ENCODE results near the gene FSHR. TPM values are rescaled to one million over a fixed set of nuclear protein-coding genes. Genes with fewer than 3 reads are reported as not detected.

FSHR gene
- total and polyA plus RNA-seq, 2 experiments from 2014 or later, result not detected

DNA sequence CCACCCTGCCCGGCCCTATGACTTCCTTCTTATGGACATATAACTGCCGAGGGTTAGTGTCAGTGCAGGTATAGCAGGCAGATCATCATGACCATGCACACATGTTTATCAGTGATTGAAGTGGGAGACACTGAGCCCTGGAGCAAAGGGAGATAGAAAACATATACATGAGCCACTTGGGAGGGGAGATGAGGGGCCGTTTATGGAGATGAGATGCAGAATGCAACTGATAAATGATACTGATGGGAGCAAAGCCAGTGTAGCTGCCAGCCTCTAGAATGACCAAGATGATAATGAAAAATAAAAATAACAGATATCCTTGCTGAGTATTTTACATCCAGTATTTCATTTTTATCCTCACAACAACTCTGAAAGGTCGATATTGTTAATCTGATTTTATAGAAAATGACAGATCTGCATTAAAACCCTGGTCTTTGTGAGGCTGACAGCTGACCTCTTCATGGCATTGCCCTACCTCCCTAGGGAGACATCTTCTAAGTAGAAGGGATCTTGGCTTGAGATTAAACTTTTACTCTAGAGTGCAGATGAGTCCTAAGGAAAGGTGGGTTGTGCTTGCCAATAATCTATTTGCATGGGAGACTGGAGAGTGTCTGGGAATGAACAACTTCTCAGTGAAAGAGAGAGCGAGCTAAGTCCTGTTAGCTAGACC lies 220.4 kb downstream of the FSHR start:
- no peak overlapping the region for H3K4me3 Mint-ChIP-seq

More for the DNA sequence above, 220.4 kb downstream of the FSHR start:
- Histone ChIP-seq H3K36me3 (ENCODE audit: insufficient read depth) (no peaks in the 10 kb centered on the region), H3K9me2 (ENCODE audit: insufficient read depth) (no peaks in the 10 kb centered on the region), H3K4me1 (ENCODE audit: insufficient read depth) (peaks cover 2% of the 10 kb centered on the region; the same call in 1 of the 2 replicates), H4K20me1 (replicated peaks; ENCODE audit: insufficient read depth) (no peaks in the 10 kb centered on the region), H3K4me3 (no peak overlapping the region), H3K27me3 (ENCODE audit: insufficient read depth) (no peaks in the 10 kb centered on the region), H3K79me2 (replicated peaks; ENCODE audit: insufficient read depth) (no peaks in the 10 kb centered on the region), H3F3A (replicated peaks; ENCODE audit: low read depth) (no peaks in the 10 kb centered on the region), H2AFZ (no peak overlapping the region), H3K27ac (ENCODE audit: low read depth) (no peak overlapping the region), H3K4me2 (no peak overlapping the region)
- H3K4me1 Mint-ChIP-seq, result peaks cover 4% of the 10 kb centered on the region; the same call in 2 of the 3 replicates
- H3K27ac Mint-ChIP-seq, result no peak overlapping the region
- no peaks in the 10 kb centered on the region for H3K36me3 Mint-ChIP-seq (ENCODE audit: low read depth)
- no peak for ATAC-seq
- H3K27me3 Mint-ChIP-seq (ENCODE audit: insufficient read depth, low read depth, poor library complexity), result no peaks in the 10 kb centered on the region
- H3K9me3 Mint-ChIP-seq, result no peaks in the 10 kb centered on the region; the same call in 2 of the 3 replicates
- TF ChIP-seq STAT1 (IDR thresholded peaks at IDR 0.05; ENCODE audit: unreplicated experiment) (no peak), EZH2 (IDR thresholded peaks at IDR 0.05; ENCODE audit: low read depth, unreplicated experiment) (no peak), ZNF331 (CRISPR knock-in tag; IDR thresholded peaks at IDR 0.05; ENCODE audit: low read depth) (no peak), JUNB (IDR thresholded peaks at IDR 0.05; ENCODE audit: unreplicated experiment) (no peak), EZH2phosphoT487 (IDR thresholded peaks at IDR 0.05; ENCODE audit: unreplicated experiment) (no peak), NANOG (IDR thresholded peaks at IDR 0.05; ENCODE audit: borderline replicate concordance) (no peak), CREB1 (CRISPR knock-in tag; IDR thresholded peaks at IDR 0.05; ENCODE audit: low read depth) (no peak), POLR2AphosphoS5 (IDR thresholded peaks at IDR 0.05; ENCODE audit: low read depth) (no peak), ZNF114 (CRISPR knock-in tag; IDR thresholded peaks at IDR 0.05) (no peak)
- TF ChIP-seq, protein P1, sequence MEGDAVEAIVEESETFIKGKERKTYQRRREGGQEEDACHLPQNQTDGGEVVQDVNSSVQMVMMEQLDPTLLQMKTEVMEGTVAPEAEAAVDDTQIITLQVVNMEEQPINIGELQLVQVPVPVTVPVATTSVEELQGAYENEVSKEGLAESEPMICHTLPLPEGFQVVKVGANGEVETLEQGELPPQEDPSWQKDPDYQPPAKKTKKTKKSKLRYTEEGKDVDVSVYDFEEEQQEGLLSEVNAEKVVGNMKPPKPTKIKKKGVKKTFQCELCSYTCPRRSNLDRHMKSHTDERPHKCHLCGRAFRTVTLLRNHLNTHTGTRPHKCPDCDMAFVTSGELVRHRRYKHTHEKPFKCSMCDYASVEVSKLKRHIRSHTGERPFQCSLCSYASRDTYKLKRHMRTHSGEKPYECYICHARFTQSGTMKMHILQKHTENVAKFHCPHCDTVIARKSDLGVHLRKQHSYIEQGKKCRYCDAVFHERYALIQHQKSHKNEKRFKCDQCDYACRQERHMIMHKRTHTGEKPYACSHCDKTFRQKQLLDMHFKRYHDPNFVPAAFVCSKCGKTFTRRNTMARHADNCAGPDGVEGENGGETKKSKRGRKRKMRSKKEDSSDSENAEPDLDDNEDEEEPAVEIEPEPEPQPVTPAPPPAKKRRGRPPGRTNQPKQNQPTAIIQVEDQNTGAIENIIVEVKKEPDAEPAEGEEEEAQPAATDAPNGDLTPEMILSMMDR (conservative IDR thresholded peaks at IDR 0.05; ENCODE audit: low read depth in 2 of 2), result no peak
- TF ChIP-seq, protein P2, sequence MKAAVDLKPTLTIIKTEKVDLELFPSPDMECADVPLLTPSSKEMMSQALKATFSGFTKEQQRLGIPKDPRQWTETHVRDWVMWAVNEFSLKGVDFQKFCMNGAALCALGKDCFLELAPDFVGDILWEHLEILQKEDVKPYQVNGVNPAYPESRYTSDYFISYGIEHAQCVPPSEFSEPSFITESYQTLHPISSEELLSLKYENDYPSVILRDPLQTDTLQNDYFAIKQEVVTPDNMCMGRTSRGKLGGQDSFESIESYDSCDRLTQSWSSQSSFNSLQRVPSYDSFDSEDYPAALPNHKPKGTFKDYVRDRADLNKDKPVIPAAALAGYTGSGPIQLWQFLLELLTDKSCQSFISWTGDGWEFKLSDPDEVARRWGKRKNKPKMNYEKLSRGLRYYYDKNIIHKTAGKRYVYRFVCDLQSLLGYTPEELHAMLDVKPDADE (IDR thresholded peaks at IDR 0.05), result no peak
- TF ChIP-seq, protein P3, sequence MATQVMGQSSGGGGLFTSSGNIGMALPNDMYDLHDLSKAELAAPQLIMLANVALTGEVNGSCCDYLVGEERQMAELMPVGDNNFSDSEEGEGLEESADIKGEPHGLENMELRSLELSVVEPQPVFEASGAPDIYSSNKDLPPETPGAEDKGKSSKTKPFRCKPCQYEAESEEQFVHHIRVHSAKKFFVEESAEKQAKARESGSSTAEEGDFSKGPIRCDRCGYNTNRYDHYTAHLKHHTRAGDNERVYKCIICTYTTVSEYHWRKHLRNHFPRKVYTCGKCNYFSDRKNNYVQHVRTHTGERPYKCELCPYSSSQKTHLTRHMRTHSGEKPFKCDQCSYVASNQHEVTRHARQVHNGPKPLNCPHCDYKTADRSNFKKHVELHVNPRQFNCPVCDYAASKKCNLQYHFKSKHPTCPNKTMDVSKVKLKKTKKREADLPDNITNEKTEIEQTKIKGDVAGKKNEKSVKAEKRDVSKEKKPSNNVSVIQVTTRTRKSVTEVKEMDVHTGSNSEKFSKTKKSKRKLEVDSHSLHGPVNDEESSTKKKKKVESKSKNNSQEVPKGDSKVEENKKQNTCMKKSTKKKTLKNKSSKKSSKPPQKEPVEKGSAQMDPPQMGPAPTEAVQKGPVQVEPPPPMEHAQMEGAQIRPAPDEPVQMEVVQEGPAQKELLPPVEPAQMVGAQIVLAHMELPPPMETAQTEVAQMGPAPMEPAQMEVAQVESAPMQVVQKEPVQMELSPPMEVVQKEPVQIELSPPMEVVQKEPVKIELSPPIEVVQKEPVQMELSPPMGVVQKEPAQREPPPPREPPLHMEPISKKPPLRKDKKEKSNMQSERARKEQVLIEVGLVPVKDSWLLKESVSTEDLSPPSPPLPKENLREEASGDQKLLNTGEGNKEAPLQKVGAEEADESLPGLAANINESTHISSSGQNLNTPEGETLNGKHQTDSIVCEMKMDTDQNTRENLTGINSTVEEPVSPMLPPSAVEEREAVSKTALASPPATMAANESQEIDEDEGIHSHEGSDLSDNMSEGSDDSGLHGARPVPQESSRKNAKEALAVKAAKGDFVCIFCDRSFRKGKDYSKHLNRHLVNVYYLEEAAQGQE (IDR thresholded peaks at IDR 0.05; ENCODE audit: unreplicated experiment), result no peak
- TF ChIP-seq, protein P4, sequence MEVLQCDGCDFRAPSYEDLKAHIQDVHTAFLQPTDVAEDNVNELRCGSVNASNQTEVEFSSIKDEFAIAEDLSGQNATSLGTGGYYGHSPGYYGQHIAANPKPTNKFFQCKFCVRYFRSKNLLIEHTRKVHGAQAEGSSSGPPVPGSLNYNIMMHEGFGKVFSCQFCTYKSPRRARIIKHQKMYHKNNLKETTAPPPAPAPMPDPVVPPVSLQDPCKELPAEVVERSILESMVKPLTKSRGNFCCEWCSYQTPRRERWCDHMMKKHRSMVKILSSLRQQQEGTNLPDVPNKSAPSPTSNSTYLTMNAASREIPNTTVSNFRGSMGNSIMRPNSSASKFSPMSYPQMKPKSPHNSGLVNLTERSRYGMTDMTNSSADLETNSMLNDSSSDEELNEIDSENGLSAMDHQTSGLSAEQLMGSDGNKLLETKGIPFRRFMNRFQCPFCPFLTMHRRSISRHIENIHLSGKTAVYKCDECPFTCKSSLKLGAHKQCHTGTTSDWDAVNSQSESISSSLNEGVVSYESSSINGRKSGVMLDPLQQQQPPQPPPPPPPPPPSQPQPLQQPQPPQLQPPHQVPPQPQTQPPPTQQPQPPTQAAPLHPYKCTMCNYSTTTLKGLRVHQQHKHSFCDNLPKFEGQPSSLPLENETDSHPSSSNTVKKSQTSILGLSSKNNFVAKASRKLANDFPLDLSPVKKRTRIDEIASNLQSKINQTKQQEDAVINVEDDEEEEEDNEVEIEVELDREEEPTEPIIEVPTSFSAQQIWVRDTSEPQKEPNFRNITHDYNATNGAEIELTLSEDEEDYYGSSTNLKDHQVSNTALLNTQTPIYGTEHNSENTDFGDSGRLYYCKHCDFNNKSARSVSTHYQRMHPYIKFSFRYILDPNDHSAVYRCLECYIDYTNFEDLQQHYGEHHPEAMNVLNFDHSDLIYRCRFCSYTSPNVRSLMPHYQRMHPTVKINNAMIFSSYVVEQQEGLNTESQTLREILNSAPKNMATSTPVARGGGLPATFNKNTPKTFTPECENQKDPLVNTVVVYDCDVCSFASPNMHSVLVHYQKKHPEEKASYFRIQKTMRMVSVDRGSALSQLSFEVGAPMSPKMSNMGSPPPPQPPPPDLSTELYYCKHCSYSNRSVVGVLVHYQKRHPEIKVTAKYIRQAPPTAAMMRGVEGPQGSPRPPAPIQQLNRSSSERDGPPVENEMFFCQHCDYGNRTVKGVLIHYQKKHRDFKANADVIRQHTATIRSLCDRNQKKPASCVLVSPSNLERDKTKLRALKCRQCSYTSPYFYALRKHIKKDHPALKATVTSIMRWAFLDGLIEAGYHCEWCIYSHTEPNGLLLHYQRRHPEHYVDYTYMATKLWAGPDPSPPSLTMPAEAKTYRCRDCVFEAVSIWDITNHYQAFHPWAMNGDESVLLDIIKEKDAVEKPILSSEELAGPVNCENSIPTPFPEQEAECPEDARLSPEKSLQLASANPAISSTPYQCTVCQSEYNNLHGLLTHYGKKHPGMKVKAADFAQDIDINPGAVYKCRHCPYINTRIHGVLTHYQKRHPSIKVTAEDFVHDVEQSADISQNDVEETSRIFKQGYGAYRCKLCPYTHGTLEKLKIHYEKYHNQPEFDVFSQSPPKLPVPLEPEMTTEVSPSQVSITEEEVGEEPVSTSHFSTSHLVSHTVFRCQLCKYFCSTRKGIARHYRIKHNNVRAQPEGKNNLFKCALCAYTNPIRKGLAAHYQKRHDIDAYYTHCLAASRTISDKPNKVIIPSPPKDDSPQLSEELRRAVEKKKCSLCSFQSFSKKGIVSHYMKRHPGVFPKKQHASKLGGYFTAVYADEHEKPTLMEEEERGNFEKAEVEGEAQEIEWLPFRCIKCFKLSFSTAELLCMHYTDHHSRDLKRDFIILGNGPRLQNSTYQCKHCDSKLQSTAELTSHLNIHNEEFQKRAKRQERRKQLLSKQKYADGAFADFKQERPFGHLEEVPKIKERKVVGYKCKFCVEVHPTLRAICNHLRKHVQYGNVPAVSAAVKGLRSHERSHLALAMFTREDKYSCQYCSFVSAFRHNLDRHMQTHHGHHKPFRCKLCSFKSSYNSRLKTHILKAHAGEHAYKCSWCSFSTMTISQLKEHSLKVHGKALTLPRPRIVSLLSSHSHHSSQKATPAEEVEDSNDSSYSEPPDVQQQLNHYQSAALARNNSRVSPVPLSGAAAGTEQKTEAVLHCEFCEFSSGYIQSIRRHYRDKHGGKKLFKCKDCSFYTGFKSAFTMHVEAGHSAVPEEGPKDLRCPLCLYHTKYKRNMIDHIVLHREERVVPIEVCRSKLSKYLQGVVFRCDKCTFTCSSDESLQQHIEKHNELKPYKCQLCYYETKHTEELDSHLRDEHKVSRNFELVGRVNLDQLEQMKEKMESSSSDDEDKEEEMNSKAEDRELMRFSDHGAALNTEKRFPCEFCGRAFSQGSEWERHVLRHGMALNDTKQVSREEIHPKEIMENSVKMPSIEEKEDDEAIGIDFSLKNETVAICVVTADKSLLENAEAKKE (CRISPR knock-in tag; IDR thresholded peaks at IDR 0.05), result no peak
- DNase-seq (ENCODE audit: low spot score), result no peak
